ENCODE results near the gene FJX1. TPM values are rescaled to one million over a fixed set of nuclear protein-coding genes. Genes with fewer than 3 reads are reported as not detected.

The FJX1 gene
- total and polyA plus RNA-seq, 4 donors = 0.46 to 3.0 (median 1.1) TPM

- Histone ChIP-seq H3K4me3 (ENCODE audit: low read depth in 1 of 3, low read length in 3 of 3) (no peak overlapping the region), H3K27ac (ENCODE audit: low read depth in 1 of 2, low read length in 2 of 2) (no peak overlapping the region), H3K36me3 (ENCODE audit: control insufficient read depth in 4 of 4, insufficient read depth in 3 of 4, low read depth in 1 of 4, low read length in 3 of 4) (no peaks in the 10 kb centered on the region), H3K9ac (ENCODE audit: low read depth in 1 of 2, low read length in 2 of 2) (no peak overlapping the region), H3K27me3 (ENCODE audit: control insufficient read depth in 4 of 4, insufficient read depth in 4 of 4, low read length in 3 of 4) (peaks cover 0 to 9% (median 0%) of the 10 kb centered on the region in 4 donors), H3K9me3 (ENCODE audit: control insufficient read depth in 4 of 4, low read length in 3 of 4) (no peaks in the 10 kb centered on the region), H3K4me1 (ENCODE audit: control insufficient read depth in 4 of 4, insufficient read depth in 4 of 4, low read length in 3 of 4) (no peaks in the 10 kb centered on the region)
- 52% methylated on average over 5 of the region's 5 CpGs for WGBS
- TF ChIP-seq MAX (IDR thresholded peaks at IDR 0.05) (no peak), ZBTB33 (IDR thresholded peaks at IDR 0.05) (no peak), HNF4A (conservative IDR thresholded peaks at IDR 0.05) (peak in 1 of 2 donors; percentile 9), RXRA (IDR thresholded peaks at IDR 0.05) (peak; percentile 34 to 46), EGR1 (IDR thresholded peaks at IDR 0.05; ENCODE audit: low read depth in 2 of 2) (no peak), SP1 (IDR thresholded peaks at IDR 0.05) (no peak), YY1 (IDR thresholded peaks at IDR 0.05) (no peak)
- no peak for DNase-seq (ENCODE audit: low spot score)
Observed at GRCh38 chr11:35602160-35602793, 16.0 kb upstream of the FJX1 start.

GRCh38 chr11:35602979-35603378, 15.3 kb upstream of the FJX1 start:
- WGBS = 94% methylated on average over 3 of the region's 3 CpGs
- no peak overlapping the region for H3K27ac ChIP-seq (ENCODE audit: low read depth in 1 of 2, low read length in 2 of 2)

More at GRCh38 chr11:35602979-35603378, 15.3 kb upstream of the FJX1 start:
- no peak for DNase-seq (ENCODE audit: low spot score)
- Histone ChIP-seq H3K4me3 (ENCODE audit: low read depth in 1 of 3, low read length in 3 of 3) (no peak overlapping the region), H3K4me1 (ENCODE audit: control insufficient read depth in 4 of 4, insufficient read depth in 4 of 4, low read length in 3 of 4) (no peaks in the 10 kb centered on the region), H3K9ac (ENCODE audit: low read depth in 1 of 2, low read length in 2 of 2) (no peak overlapping the region), H3K9me3 (ENCODE audit: control insufficient read depth in 4 of 4, low read length in 3 of 4) (no peaks in the 10 kb centered on the region), H3K36me3 (ENCODE audit: control insufficient read depth in 4 of 4, insufficient read depth in 3 of 4, low read depth in 1 of 4, low read length in 3 of 4) (no peaks in the 10 kb centered on the region), H3K27me3 (ENCODE audit: control insufficient read depth in 4 of 4, insufficient read depth in 4 of 4, low read length in 3 of 4) (peaks cover 0 to 9% (median 0%) of the 10 kb centered on the region in 4 donors)
- TF ChIP-seq SP1 (IDR thresholded peaks at IDR 0.05) (no peak), TAF1 (conservative IDR thresholded peaks at IDR 0.05) (no peak), JUND (IDR thresholded peaks at IDR 0.05) (no peak), MAX (IDR thresholded peaks at IDR 0.05) (no peak), HNF4G (IDR thresholded peaks at IDR 0.05) (no peak), HNF4A (conservative IDR thresholded peaks at IDR 0.05) (no peak), FOXA1 (IDR thresholded peaks at IDR 0.05) (no peak), ZBTB33 (IDR thresholded peaks at IDR 0.05) (no peak), GABPA (IDR thresholded peaks at IDR 0.05 in 1 of 2, conservative IDR thresholded peaks at IDR 0.05 in 1 of 2) (no peak), FOXA2 (IDR thresholded peaks at IDR 0.05) (no peak), REST (IDR thresholded peaks at IDR 0.05) (no peak), RAD21 (IDR thresholded peaks at IDR 0.05) (no peak), YY1 (IDR thresholded peaks at IDR 0.05) (no peak)
- TF ChIP-seq, protein P1, sequence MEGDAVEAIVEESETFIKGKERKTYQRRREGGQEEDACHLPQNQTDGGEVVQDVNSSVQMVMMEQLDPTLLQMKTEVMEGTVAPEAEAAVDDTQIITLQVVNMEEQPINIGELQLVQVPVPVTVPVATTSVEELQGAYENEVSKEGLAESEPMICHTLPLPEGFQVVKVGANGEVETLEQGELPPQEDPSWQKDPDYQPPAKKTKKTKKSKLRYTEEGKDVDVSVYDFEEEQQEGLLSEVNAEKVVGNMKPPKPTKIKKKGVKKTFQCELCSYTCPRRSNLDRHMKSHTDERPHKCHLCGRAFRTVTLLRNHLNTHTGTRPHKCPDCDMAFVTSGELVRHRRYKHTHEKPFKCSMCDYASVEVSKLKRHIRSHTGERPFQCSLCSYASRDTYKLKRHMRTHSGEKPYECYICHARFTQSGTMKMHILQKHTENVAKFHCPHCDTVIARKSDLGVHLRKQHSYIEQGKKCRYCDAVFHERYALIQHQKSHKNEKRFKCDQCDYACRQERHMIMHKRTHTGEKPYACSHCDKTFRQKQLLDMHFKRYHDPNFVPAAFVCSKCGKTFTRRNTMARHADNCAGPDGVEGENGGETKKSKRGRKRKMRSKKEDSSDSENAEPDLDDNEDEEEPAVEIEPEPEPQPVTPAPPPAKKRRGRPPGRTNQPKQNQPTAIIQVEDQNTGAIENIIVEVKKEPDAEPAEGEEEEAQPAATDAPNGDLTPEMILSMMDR (IDR thresholded peaks at IDR 0.05; ENCODE audit: low read depth, low read length, missing input control) = no peak
- TF ChIP-seq, protein P2, sequence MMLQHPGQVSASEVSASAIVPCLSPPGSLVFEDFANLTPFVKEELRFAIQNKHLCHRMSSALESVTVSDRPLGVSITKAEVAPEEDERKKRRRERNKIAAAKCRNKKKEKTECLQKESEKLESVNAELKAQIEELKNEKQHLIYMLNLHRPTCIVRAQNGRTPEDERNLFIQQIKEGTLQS (IDR thresholded peaks at IDR 0.05) = no peak

Data from liver (tissue), 9 donors.